SK-N-MC (cell line): ENCODE data around the gene VIPR2.
"Not testable (repeated sequence)": the region's sequence is repeated elsewhere in the genome, so short reads cannot be mapped to it uniquely, and the experiment has no call there.

Experiments used
- DNase-seq: peaks from one replicate; pipeline ENCODE4 v3.0.0-alpha.2; 2011; ENCODE audit warnings: low read depth, low spot score
- H3K27ac ChIP-seq: fragments of 200-600 bp; sonication (generic); 2 replicates; pipeline ENCODE4 v1.5.1; 2016; ENCODE audit warnings: mixed run types
- H3K36me3 ChIP-seq: fragments of 200-600 bp; sonication (generic); 2 replicates; pipeline ENCODE4 v1.6.1; 2017; ENCODE audit warnings: antibody characterized with exemption, low read length, mixed read lengths; ENCODE audit not compliant: insufficient read depth
- H3K4me3 ChIP-seq: fragments of 200-600 bp; sonication (generic); 2 replicates; pipeline ENCODE4 v1.5.1; 2016
- H3K9ac ChIP-seq: fragments of 200-600 bp; sonication (generic); 2 replicates; pipeline ENCODE4 v1.8.0; 2017; ENCODE audit warnings: mixed run types, mixed read lengths; ENCODE audit not compliant: insufficient read length
- H3K9me3 ChIP-seq: fragments of 200-600 bp; sonication (generic); 2 replicates; pipeline ENCODE4 v1.6.1; 2017; ENCODE audit warnings: low read depth, mild to moderate bottlenecking, antibody characterized with exemption, low read length, moderate library complexity, mixed read lengths
- EZH2 ChIP-seq: fragments of 200-600 bp; sonication (generic); IDR thresholded peaks from one replicate; pipeline ENCODE4 v1.6.1; 2017; ENCODE audit warnings: antibody characterized with exemption
- FOXP2 ChIP-seq: optimal IDR thresholded peaks from 2 replicates; pipeline ENCODE3; 2011; ENCODE audit warnings: mild to moderate bottlenecking, moderate library complexity; ENCODE audit not compliant: insufficient read depth; ENCODE audit errors: extremely low read length, control extremely low read depth
- POLR2AphosphoS5 ChIP-seq: IDR thresholded peaks from 2 replicates; pipeline ENCODE4 v1.6.1; 2012; ENCODE audit warnings: mild to moderate bottlenecking, low read depth, low read length, borderline replicate concordance

The VIPR2 gene

GRCh38 chr7:158988996-158989395 is 155.7 kb downstream of the VIPR2 start:
- DNase-seq = no peak
- H3K9me3 ChIP-seq = no peaks in the 10 kb centered on the region
- H3K27ac ChIP-seq = no peak overlapping the region
- H3K36me3 ChIP-seq = no peaks in the 10 kb centered on the region
- no peak overlapping the region for H3K4me3 ChIP-seq
- TF ChIP-seq POLR2AphosphoS5 (no peak), FOXP2 (no peak), EZH2 (no peak)
- H3K9ac ChIP-seq = no peak overlapping the region

GRCh38 chr7:158988302-158988862 is 156.3 kb downstream of the VIPR2 start:
- Histone ChIP-seq H3K9me3 (no peaks in the 10 kb centered on the region), H3K27ac (no peak overlapping the region), H3K9ac (no peak overlapping the region), H3K4me3 (no peak overlapping the region), H3K36me3 (no peaks in the 10 kb centered on the region)
- no peak for DNase-seq
- TF ChIP-seq FOXP2 = no peak

GRCh38 chr7:158987691-158988090 is 157.0 kb downstream of the VIPR2 start:
- no peak for DNase-seq
- Histone ChIP-seq H3K9ac (no peak overlapping the region), H3K9me3 (no peaks in the 10 kb centered on the region), H3K4me3 (no peak overlapping the region), H3K36me3 (no peaks in the 10 kb centered on the region), H3K27ac (no peak overlapping the region)
- no peak for TF ChIP-seq POLR2AphosphoS5
- no peak for TF ChIP-seq FOXP2
- TF ChIP-seq EZH2 = no peak

- H3K27ac ChIP-seq = no peak overlapping the region
- no peak overlapping the region for H3K9ac ChIP-seq
- H3K9me3 ChIP-seq = no peaks in the 10 kb centered on the region
- no peak for DNase-seq
- TF ChIP-seq POLR2AphosphoS5 = no peak
- no peak for TF ChIP-seq FOXP2
- TF ChIP-seq EZH2 = no peak
- no peaks in the 10 kb centered on the region for H3K36me3 ChIP-seq
- H3K4me3 ChIP-seq = no peak overlapping the region
Observed at GRCh38 chr7:158985583-158985982, 159.1 kb downstream of the VIPR2 start.

GRCh38 chr7:158984007-158984406 is 160.7 kb downstream of the VIPR2 start:
- not testable (repeated sequence) for H3K9me3 ChIP-seq, H3K9ac ChIP-seq, H3K27ac ChIP-seq, H3K4me3 ChIP-seq, DNase-seq, H3K36me3 ChIP-seq

GRCh38 chr7:158982080-158982479 is 162.6 kb downstream of the VIPR2 start:
- DNase-seq, H3K36me3 ChIP-seq, H3K4me3 ChIP-seq, H3K27ac ChIP-seq, H3K9me3 ChIP-seq, H3K9ac ChIP-seq: not testable (repeated sequence)

GRCh38 chr7:158979635-158980351 is 164.9 kb downstream of the VIPR2 start:
- DNase-seq = no peak
- Histone ChIP-seq H3K4me3 (no peak overlapping the region), H3K36me3 (no peaks in the 10 kb centered on the region), H3K9ac (no peak overlapping the region), H3K9me3 (no peaks in the 10 kb centered on the region), H3K27ac (no peak overlapping the region)
- no peak for TF ChIP-seq FOXP2
- no peak for TF ChIP-seq EZH2
- no peak for TF ChIP-seq POLR2AphosphoS5

GRCh38 chr7:158979023-158979529 is 165.6 kb downstream of the VIPR2 start:
- no peaks in the 10 kb centered on the region for H3K9me3 ChIP-seq
- H3K27ac ChIP-seq = no peak overlapping the region
- no peak overlapping the region for H3K4me3 ChIP-seq
- no peaks in the 10 kb centered on the region for H3K36me3 ChIP-seq
- DNase-seq = no peak
- TF ChIP-seq EZH2 (no peak), POLR2AphosphoS5 (no peak), FOXP2 (no peak)
- no peak overlapping the region for H3K9ac ChIP-seq
